NCI-H2227 (cell line): Measurements from ENCODE around the gene PLXDC2.

Experiments
- DNase-seq: peaks from one replicate; lab custom pipeline; 2025; ENCODE audit not compliant: unreplicated experiment; lab: John Stamatoyannopoulos, UW

The PLXDC2 gene

GRCh38 chr10:20314431-20314830 lies 498.2 kb downstream of the PLXDC2 start:
- no peak for DNase-seq

GRCh38 chr10:20327954-20328353 lies 511.7 kb downstream of the PLXDC2 start:
- no peak for DNase-seq

- no peak for DNase-seq
Measured at GRCh38 chr10:20330246-20330645, 514.0 kb downstream of the PLXDC2 start.

GRCh38 chr10:20334559-20334958 lies 518.3 kb downstream of the PLXDC2 start:
- no peak for DNase-seq
